ENCODE measurements around the gene VPS13A.

- no peak for TF ChIP-seq CTCF (tag by site-specific recombination; IDR thresholded peaks at IDR 0.05)
- TF ChIP-seq ZNF26 (tag by site-specific recombination; IDR thresholded peaks at IDR 0.05): no peak
- no peak for TF ChIP-seq ZNF513 (tag by site-specific recombination; IDR thresholded peaks at IDR 0.05)
- TF ChIP-seq SALL2 (tag by site-specific recombination; IDR thresholded peaks at IDR 0.05; ENCODE audit: borderline replicate concordance): no peak
- TF ChIP-seq ZNF138 (tag by site-specific recombination; IDR thresholded peaks at IDR 0.05; ENCODE audit: borderline replicate concordance): no peak
- TF ChIP-seq ZNF2 (tag by site-specific recombination; IDR thresholded peaks at IDR 0.05): no peak
- no peak for TF ChIP-seq ZNF292 (tag by site-specific recombination; IDR thresholded peaks at IDR 0.05; ENCODE audit: borderline replicate concordance, low read depth)
- no peak for TF ChIP-seq ZNF311 (tag by site-specific recombination; IDR thresholded peaks at IDR 0.05; ENCODE audit: borderline replicate concordance)
These were observed 208.9 kb downstream of the VPS13A start for GRCh38 chr9:77386187-77386586.

Data from HEK293 (cell line).